Tibial nerve (tissue), 4 donors: Measurements from ENCODE around the gene ALLC.
"Not testable (repeated sequence)": the region's sequence is repeated elsewhere in the genome, so short reads cannot be mapped to it uniquely, and the experiment has no call there.

Source experiments
- CTCF ChIP-seq, 5 experiments: fragments of 200-600 bp in 3 of 5; fragments of 450-650 bp in 2 of 5; sonication (generic) in 3 of 5; IDR thresholded peaks; one replicate each; pipeline ENCODE4 v1.5.1; 2016 to 2019; ENCODE audit warnings: antibody characterized with exemption in 5 of 5, mild to moderate bottlenecking in 3 of 5, moderate library complexity in 2 of 5
- EP300 ChIP-seq, 2 donors: sonication (generic); formaldehyde crosslinking; IDR thresholded peaks; one replicate each; pipeline ENCODE4 v1.6.1; 2017; ENCODE audit warnings: antibody characterized with exemption in 2 of 2, mild to moderate bottlenecking in 1 of 2
- POLR2A ChIP-seq, 2 donors: fragments of 450-650 bp; IDR thresholded peaks; one replicate each; pipeline ENCODE4 v1.6.1; 2017; ENCODE audit warnings: antibody characterized with exemption in 2 of 2, mild to moderate bottlenecking in 2 of 2, moderate library complexity in 2 of 2

DNA sequence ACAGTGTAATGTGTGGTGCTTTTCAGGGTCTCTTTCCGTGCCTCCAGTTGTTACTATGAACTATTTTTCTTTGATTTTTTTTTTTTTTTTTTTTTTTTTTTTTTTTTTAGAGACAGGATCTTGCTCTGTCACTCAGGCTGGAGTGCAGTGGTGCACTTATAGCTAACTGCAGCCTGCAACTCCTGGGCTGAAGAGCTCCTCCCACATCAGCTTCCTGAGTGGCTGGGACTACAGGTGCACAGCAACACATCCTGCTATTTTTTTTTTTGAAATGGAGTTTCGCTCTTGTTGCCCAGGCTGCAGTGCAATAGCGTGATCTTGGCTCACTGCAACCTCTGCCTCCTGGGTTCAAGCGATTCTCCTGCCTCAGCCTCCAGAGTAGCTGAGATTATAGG lies 48.7 kb upstream of the ALLC start:
- TF ChIP-seq POLR2A, CTCF, EP300 (IDR thresholded peaks at IDR 0.05): not testable (repeated sequence)
